OCI-LY7 (cell line): ENCODE results near the gene ARIH2. TPM values are rescaled to one million over a fixed set of nuclear protein-coding genes. Genes with fewer than 3 reads are reported as not detected.

Source experiments
- BruUV-seq: library from RNA; stranded (reverse); fragments of 400-500 nt; replicated peaks from 2 replicates; lab custom pipeline; 2021; lab: Mats Ljungman, UMichigan
- CTCF ChIA-PET: fragments of 300-600 bp; sonication (Branson Sonifier 250); formaldehyde crosslinking; loops from one replicate; lab custom pipeline; 2022; ENCODE audit warnings: antibody characterized with exemption; ENCODE audit not compliant: unreplicated experiment; lab: Charles Lee
- POLR2A ChIA-PET: fragments of 300-600 bp; sonication (Branson Sonifier 250); formaldehyde crosslinking; loops from one replicate; lab custom pipeline; 2022; ENCODE audit warnings: antibody characterized with exemption; lab: Charles Lee
- DNase-seq: peaks from one replicate; pipeline ENCODE4 v3.0.0-alpha.2; 2015; ENCODE audit warnings: low spot score
- H2AFZ ChIP-seq: fragments of 200-600 bp; sonication (generic), shearing (Covaris generic); 2 replicates; pipeline ENCODE4 v1.6.1; 2014; ENCODE audit warnings: mild to moderate bottlenecking, antibody characterized with exemption, low read length, moderate library complexity
- H3K27ac ChIP-seq: fragments of 200-600 bp; sonication (generic); 2 replicates; pipeline ENCODE4 v1.5.1; 2014; ENCODE audit warnings: mixed run types, low read depth, mild to moderate bottlenecking, moderate library complexity, low read length, inconsistent platforms; ENCODE audit not compliant: poor library complexity, severe bottlenecking
- H3K36me3 ChIP-seq: fragments of 200-600 bp; sonication (generic); 2 replicates; pipeline ENCODE4 v1.6.1; 2014; ENCODE audit warnings: mild to moderate bottlenecking, antibody characterized with exemption, low read length, moderate library complexity, mixed read lengths; ENCODE audit not compliant: insufficient read depth
- H3K4me1 ChIP-seq: fragments of 200-600 bp; sonication (generic); 2 replicates; pipeline ENCODE4 v1.5.1; 2014; ENCODE audit warnings: mild to moderate bottlenecking, low read length; ENCODE audit not compliant: insufficient read depth, poor library complexity, severe bottlenecking
- H3K4me2 ChIP-seq: fragments of 200-600 bp; sonication (generic); 2 replicates; pipeline ENCODE4 v1.6.1; 2014; ENCODE audit warnings: mild to moderate bottlenecking, low read length
- H3K4me3 ChIP-seq: fragments of 200-600 bp; sonication (generic); 2 replicates; pipeline ENCODE4 v1.5.1; 2014; ENCODE audit warnings: mild to moderate bottlenecking, low read depth, low read length; ENCODE audit not compliant: poor library complexity, severe bottlenecking
- H3K79me2 ChIP-seq: fragments of 200-600 bp; sonication (generic); 2 replicates; pipeline ENCODE4 v1.6.1; 2016; ENCODE audit warnings: low read depth, mild to moderate bottlenecking, low read length, moderate library complexity, mixed read lengths; ENCODE audit not compliant: insufficient read depth
- H3K9me2 ChIP-seq: fragments of 200-600 bp; sonication (generic); 2 replicates; pipeline ENCODE4 v1.6.1; 2016; ENCODE audit warnings: mild to moderate bottlenecking, low read length, mixed read lengths; ENCODE audit not compliant: insufficient read depth
- H3K9me3 ChIP-seq: fragments of 200-600 bp; sonication (generic); 2 replicates; pipeline ENCODE4 v1.6.1; 2014; ENCODE audit warnings: mild to moderate bottlenecking, mixed run types, low read length, mixed read lengths
- H4K20me1 ChIP-seq: fragments of 200-600 bp; sonication (generic); 2 replicates; pipeline ENCODE4 v1.6.1; 2014; ENCODE audit warnings: mild to moderate bottlenecking, antibody characterized with exemption, low read length, moderate library complexity, mixed read lengths; ENCODE audit not compliant: insufficient read depth
- CTCF ChIP-seq: fragments of 200-600 bp; sonication (generic); conservative IDR thresholded peaks from 2 replicates; pipeline ENCODE4 v1.5.1; 2014; ENCODE audit warnings: mild to moderate bottlenecking, antibody characterized with exemption, low read length, moderate library complexity, mixed read lengths
- EZH2phosphoT487 ChIP-seq: fragments of 200-600 bp; sonication (generic); IDR thresholded peaks from 2 replicates; pipeline ENCODE4 v1.6.1; 2018; ENCODE audit warnings: low read depth, borderline replicate concordance, mild to moderate bottlenecking, mixed run types, antibody characterized with exemption, low read length, moderate library complexity, mixed read lengths
- intact Hi-C: fragments of 100-400 bp; cut with micrococcal nuclease; formaldehyde crosslinking; loops from one replicate; pipeline ENCODE4 v1.10.0; 2022; ENCODE audit not compliant: unreplicated experiment
- total RNA-seq, 2 experiments: library from RNA; depleted of rRNA in 1 of 2; stranded (reverse); fragments of >200 nt in 1 of 2; shearing (Covaris generic) in 1 of 2; gene quantifications; 2 replicates each; pipeline ENCODE4 v1.2.3, GENCODE V29; 2014 to 2022

The ARIH2 gene
- total RNA-seq, 2 experiments from 2014 or later = 124 to 131 TPM

GRCh38 chr3:49026536-49026935 is 107.9 kb downstream of the ARIH2 start:
- H3K4me3 ChIP-seq = no peak overlapping the region
- peaks cover 62% of the 10 kb centered on the region for H3K4me1 ChIP-seq
- ChIA-PET CTCF (no interaction called here), POLR2A (no interaction called here)
- intact Hi-C loops = loop anchor here (5.0 kb wide), 1 partner anchor 131 kb away; no protein-coding TSS in a partner anchor
- H3K79me2 ChIP-seq = peaks cover 41% of the 10 kb centered on the region
- DNase-seq = no peak
- no TSS peak for BruUV-seq
- H3K27ac ChIP-seq = no peak overlapping the region
- H3K4me2 ChIP-seq = peak overlapping the region; percentile 17
- H2AFZ ChIP-seq = no peak overlapping the region
- H3K9me3 ChIP-seq = no peaks in the 10 kb centered on the region
- no peaks in the 10 kb centered on the region for H3K9me2 ChIP-seq
- no peak for TF ChIP-seq CTCF
- no peak for TF ChIP-seq EZH2phosphoT487
- peaks cover 81% of the 10 kb centered on the region for H3K36me3 ChIP-seq
- 0 out of 2 replicates have a peak, but pooled peaks cover 4% of the 10 kb centered on the region for H4K20me1 ChIP-seq

- Histone ChIP-seq H4K20me1 (0 out of 2 replicates have a peak, but pooled peaks cover 4% of the 10 kb centered on the region), H3K9me2 (no peaks in the 10 kb centered on the region), H3K4me3 (peak overlapping the region; percentile 80), H3K27ac (peak overlapping the region; percentile 8), H3K9me3 (no peaks in the 10 kb centered on the region), H3K4me1 (peaks cover 62% of the 10 kb centered on the region), H3K4me2 (peak overlapping the region; percentile 91), H3K79me2 (peaks cover 36% of the 10 kb centered on the region), H2AFZ (no peak overlapping the region), H3K36me3 (peaks cover 88% of the 10 kb centered on the region)
- no peak for DNase-seq
- ChIA-PET POLR2A (no interaction called here), CTCF (no interaction called here)
- intact Hi-C loops = loop anchor here (5.0 kb wide), 1 partner anchor 130 kb away; no protein-coding TSS in a partner anchor
- no TSS peak for BruUV-seq
- TF ChIP-seq EZH2phosphoT487 (no peak), CTCF (no peak)
Measured at GRCh38 chr3:49027634-49028033, 109.0 kb downstream of the ARIH2 start.

- no peak for DNase-seq
- peak overlapping the region; percentile 91 for H3K4me2 ChIP-seq
- H3K9me3 ChIP-seq = no peaks in the 10 kb centered on the region
- intact Hi-C loops = loop anchor here (5.0 kb wide), 1 partner anchor 129 kb away; no protein-coding TSS in a partner anchor
- ChIA-PET CTCF (interaction anchor here (0.6 to 0.9 kb wide), 2 partner anchors 21 to 555 kb away, joined by 3 to 5 read pairs; partner anchors contain the start of gene WDR6), POLR2A (no interaction called here)
- H3K9me2 ChIP-seq = no peaks in the 10 kb centered on the region
- H2AFZ ChIP-seq = no peak overlapping the region
- peaks cover 30% of the 10 kb centered on the region for H3K79me2 ChIP-seq
- peaks cover 57% of the 10 kb centered on the region for H3K4me1 ChIP-seq
- H3K4me3 ChIP-seq = peak overlapping the region; percentile 80
- H3K36me3 ChIP-seq = peaks cover 88% of the 10 kb centered on the region
- peak overlapping the region; percentile 58 for H3K27ac ChIP-seq
- TF ChIP-seq CTCF = no peak
- no peak for TF ChIP-seq EZH2phosphoT487
- BruUV-seq = no TSS peak
- 0 out of 2 replicates have a peak, but pooled peaks cover under 1% of the 10 kb centered on the region for H4K20me1 ChIP-seq
Measured at GRCh38 chr3:49028298-49028672, 109.6 kb downstream of the ARIH2 start.
